ENCODE data around the gene OR2V2. TPM values are rescaled to one million over a fixed set of nuclear protein-coding genes. Genes with fewer than 3 reads are reported as not detected.

OR2V2 gene
- total and polyA plus RNA-seq, 12 donors: not detected

GRCh38 chr5:181207214-181207959, 60.0 kb downstream of the OR2V2 start:
- Histone ChIP-seq H3K9me3 (replicated peaks in 1 of 3) (no peaks in the 10 kb centered on the region), H3K4me1 (replicated peaks in 1 of 2) (peaks cover 18 to 22% of the 10 kb centered on the region in 2 donors), H3K36me3 (replicated peaks in 1 of 2) (no peaks in the 10 kb centered on the region), H3K27me3 (no peaks in the 10 kb centered on the region), H3K4me3 (peak overlapping the region in 1 of 4 donors; percentile 55), H3K27ac (peak overlapping the region; percentile 31 to 88 (median 63))
- peak; percentile 66 to 90 (median 75) for DNase-seq
- intact Hi-C loops (cut with DNase I): no loop called here
- TF ChIP-seq CTCF (IDR thresholded peaks at IDR 0.05): no peak
- TF ChIP-seq POLR2A (IDR thresholded peaks at IDR 0.05): no peak
- 1 to 2% (median 1%) methylated on average over 34 to 36 of the region's 36 CpGs for WGBS, 4 donors

- intact Hi-C loops (cut with DNase I): no loop called here
- H3K4me3 ChIP-seq: no peak overlapping the region
- no peaks in the 10 kb centered on the region for H3K9me3 ChIP-seq (replicated peaks in 1 of 3)
- H3K27me3 ChIP-seq: no peaks in the 10 kb centered on the region
- DNase-seq: no peak
- peak overlapping the region in 2 of 5 donors; percentile 84 to 88 for H3K27ac ChIP-seq
- TF ChIP-seq POLR2A (IDR thresholded peaks at IDR 0.05) (no peak), CTCF (IDR thresholded peaks at IDR 0.05) (no peak)
- no peaks in the 10 kb centered on the region for H3K36me3 ChIP-seq (replicated peaks in 1 of 2)
- WGBS, 4 donors: 45 to 48% (median 45%) methylated on average over 3 of the region's 3 CpGs
- peaks cover 18 to 22% of the 10 kb centered on the region in 2 donors for H3K4me1 ChIP-seq (replicated peaks in 1 of 2)
Measured at GRCh38 chr5:181207960-181208253, 60.5 kb downstream of the OR2V2 start.

Other genes with a start within 250 kb of the OR2V2 start
- 1 to 10 TPM in 2 of 9 donors, under 1 TPM in 3, not detected in 4; 0.50 to 1.9 (median 0.96) TPM for gene BTNL8, start 248.4 kb upstream of the OR2V2 start, total RNA-seq
- gene BTNL8, start 248.4 kb upstream of the OR2V2 start, polyA plus RNA-seq: under 1 TPM; 0.07 to 0.32 (median 0.15) TPM
- 1 to 10 TPM in 1 of 9 donors, under 1 TPM in 3, not detected in 5; 0.14 to 1.0 (median 0.21) TPM for gene BTNL3, start 158.7 kb upstream of the OR2V2 start, total RNA-seq
- under 1 TPM; 0.03 to 0.08 (median 0.07) TPM for gene BTNL3, start 158.7 kb upstream of the OR2V2 start, polyA plus RNA-seq
- 10 to 100 TPM in 7 of 9 donors, 1 to 10 TPM in 2; 5.6 to 32.0 (median 14.8) TPM for gene BTNL9, start 107.3 kb upstream of the OR2V2 start, total RNA-seq
- 10 to 100 TPM in 2 of 3 donors, 1 to 10 TPM in 1; 4.2 to 62.7 (median 47.9) TPM for gene BTNL9, start 107.3 kb upstream of the OR2V2 start, polyA plus RNA-seq
- gene OR2V1, start 16.4 kb upstream of the OR2V2 start, total RNA-seq: not detected
- not detected for gene OR2V1, start 16.4 kb upstream of the OR2V2 start, polyA plus RNA-seq
- 1 to 10 TPM in 7 of 9 donors, under 1 TPM in 2; 0.55 to 6.3 (median 4.2) TPM for gene TRIM7, start 57.6 kb downstream of the OR2V2 start, total RNA-seq
- gene TRIM7, start 57.6 kb downstream of the OR2V2 start, polyA plus RNA-seq: 1 to 10 TPM; 2.1 to 5.3 (median 3.4) TPM
- 10 to 100 TPM; 15.6 to 41.6 (median 19.6) TPM for gene TRIM41, start 75.7 kb downstream of the OR2V2 start, total RNA-seq
- gene TRIM41, start 75.7 kb downstream of the OR2V2 start, polyA plus RNA-seq: 10 to 100 TPM; 13.3 to 56.2 (median 28.1) TPM
- gene RACK1, start 96.3 kb downstream of the OR2V2 start, total RNA-seq: 1,000 to 10,000 TPM; 1,373 to 3,641 (median 2,580) TPM
- gene RACK1, start 96.3 kb downstream of the OR2V2 start, polyA plus RNA-seq: 1,000 to 10,000 TPM; 1,252 to 2,399 (median 1,718) TPM
- gene TRIM52, start 113.6 kb downstream of the OR2V2 start, total RNA-seq: 10 to 100 TPM in 6 of 9 donors, 1 to 10 TPM in 3; 7.8 to 19.1 (median 12.1) TPM
- 10 to 100 TPM; 12.8 to 23.9 (median 14.4) TPM for gene TRIM52, start 113.6 kb downstream of the OR2V2 start, polyA plus RNA-seq
- gene OR4F3, start 219.7 kb downstream of the OR2V2 start, total RNA-seq: under 1 TPM in 1 of 9 donors, not detected in 8; 0.22 TPM
- gene OR4F3, start 219.7 kb downstream of the OR2V2 start, polyA plus RNA-seq: not detected